Progenitor cell of endocrine pancreas (in vitro differentiated cells): ENCODE measurements around the gene FLNC. TPM values are rescaled to one million over a fixed set of nuclear protein-coding genes. Genes with fewer than 3 reads are reported as not detected.

Experiments used
- DNase-seq: peaks from one replicate; pipeline ENCODE4 v3.0.0; 2021; ENCODE audit warnings: low spot score; ENCODE audit not compliant: unreplicated experiment
- H3K27ac Mint-ChIP-seq: 2 replicates; pipeline ENCODE4 v1.8.0; 2021; ENCODE audit warnings: mild to moderate bottlenecking, moderate library complexity, mixed read lengths
- H3K27me3 Mint-ChIP-seq: 2 replicates; pipeline ENCODE4 v1.8.0; 2021; ENCODE audit warnings: mixed read lengths
- H3K36me3 Mint-ChIP-seq: 2 replicates; pipeline ENCODE4 v1.8.0; 2022; ENCODE audit warnings: mixed read lengths; ENCODE audit not compliant: insufficient read depth
- H3K4me1 Mint-ChIP-seq: 2 replicates; pipeline ENCODE4 v1.8.0; 2021; ENCODE audit warnings: low read depth, mixed read lengths
- H3K4me3 Mint-ChIP-seq: 2 replicates; pipeline ENCODE4 v1.8.0; 2021; ENCODE audit warnings: low read depth, mild to moderate bottlenecking, moderate library complexity, mixed read lengths
- H3K9me3 Mint-ChIP-seq: 2 replicates; pipeline ENCODE4 v1.8.0; 2021; ENCODE audit warnings: low read depth, mixed read lengths
- total RNA-seq: library from RNA; stranded (reverse); gene quantifications from 2 replicates; pipeline ENCODE4 v1.2.1, GENCODE V29; 2021
- TF ChIP-seq, protein P1 (sequence below): fragments of 200-600 bp; sonication (generic); IDR thresholded peaks from one replicate; pipeline ENCODE4 v1.5.0; 2021; ENCODE audit warnings: antibody characterized with exemption, mild to moderate bottlenecking; ENCODE audit not compliant: unreplicated experiment

Gene FLNC
- total RNA-seq, 1 donor from 2014 or later: 6.9 TPM

DNA sequence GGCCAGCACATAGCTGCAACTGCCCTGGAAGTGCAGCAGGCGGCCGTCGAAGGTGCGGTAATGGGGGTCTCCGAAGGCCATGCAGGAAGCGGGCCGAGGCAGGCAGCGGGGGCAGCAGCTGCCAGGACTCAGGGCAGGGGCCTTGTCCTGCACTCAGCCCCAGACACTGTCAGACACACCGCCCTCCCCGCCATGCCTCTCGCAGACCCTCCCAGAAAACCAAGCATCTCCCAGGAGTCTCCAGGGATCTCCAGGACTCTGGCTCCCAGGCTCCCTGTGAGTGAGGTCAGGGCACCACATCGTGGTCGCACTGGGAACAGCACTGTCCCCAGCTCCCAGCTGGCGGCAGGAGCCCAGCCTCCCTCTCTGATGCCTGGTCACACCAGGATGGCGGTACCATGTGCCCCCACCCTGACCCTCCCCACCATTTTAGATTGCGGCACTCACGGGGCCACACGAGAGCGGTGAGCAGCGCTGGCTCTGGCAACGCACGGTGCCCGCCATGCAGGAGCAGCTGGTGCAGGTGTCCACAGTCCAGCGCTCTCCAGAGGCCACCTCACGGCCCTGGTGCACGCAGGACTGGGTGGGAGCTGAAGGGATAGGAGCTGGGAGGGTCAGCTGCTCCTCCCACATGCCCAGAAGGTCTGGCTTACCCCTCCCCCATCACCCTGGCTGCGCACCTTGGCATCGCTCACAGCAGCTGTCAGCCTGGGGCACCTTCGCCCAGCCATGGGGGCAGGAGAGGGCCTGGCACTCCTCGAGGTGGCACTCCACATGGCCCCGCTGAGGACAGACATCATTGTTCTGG, 49.9 kb downstream of the FLNC start:
- TF ChIP-seq, protein P1, sequence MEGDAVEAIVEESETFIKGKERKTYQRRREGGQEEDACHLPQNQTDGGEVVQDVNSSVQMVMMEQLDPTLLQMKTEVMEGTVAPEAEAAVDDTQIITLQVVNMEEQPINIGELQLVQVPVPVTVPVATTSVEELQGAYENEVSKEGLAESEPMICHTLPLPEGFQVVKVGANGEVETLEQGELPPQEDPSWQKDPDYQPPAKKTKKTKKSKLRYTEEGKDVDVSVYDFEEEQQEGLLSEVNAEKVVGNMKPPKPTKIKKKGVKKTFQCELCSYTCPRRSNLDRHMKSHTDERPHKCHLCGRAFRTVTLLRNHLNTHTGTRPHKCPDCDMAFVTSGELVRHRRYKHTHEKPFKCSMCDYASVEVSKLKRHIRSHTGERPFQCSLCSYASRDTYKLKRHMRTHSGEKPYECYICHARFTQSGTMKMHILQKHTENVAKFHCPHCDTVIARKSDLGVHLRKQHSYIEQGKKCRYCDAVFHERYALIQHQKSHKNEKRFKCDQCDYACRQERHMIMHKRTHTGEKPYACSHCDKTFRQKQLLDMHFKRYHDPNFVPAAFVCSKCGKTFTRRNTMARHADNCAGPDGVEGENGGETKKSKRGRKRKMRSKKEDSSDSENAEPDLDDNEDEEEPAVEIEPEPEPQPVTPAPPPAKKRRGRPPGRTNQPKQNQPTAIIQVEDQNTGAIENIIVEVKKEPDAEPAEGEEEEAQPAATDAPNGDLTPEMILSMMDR: peak; percentile 76
- Mint-ChIP-seq H3K4me1 (no peaks in the 10 kb centered on the region), H3K27me3 (no peaks in the 10 kb centered on the region), H3K36me3 (no peaks in the 10 kb centered on the region), H3K27ac (no peak overlapping the region), H3K4me3 (no peak overlapping the region), H3K9me3 (no peaks in the 10 kb centered on the region)
- DNase-seq: peak; percentile 52

DNA sequence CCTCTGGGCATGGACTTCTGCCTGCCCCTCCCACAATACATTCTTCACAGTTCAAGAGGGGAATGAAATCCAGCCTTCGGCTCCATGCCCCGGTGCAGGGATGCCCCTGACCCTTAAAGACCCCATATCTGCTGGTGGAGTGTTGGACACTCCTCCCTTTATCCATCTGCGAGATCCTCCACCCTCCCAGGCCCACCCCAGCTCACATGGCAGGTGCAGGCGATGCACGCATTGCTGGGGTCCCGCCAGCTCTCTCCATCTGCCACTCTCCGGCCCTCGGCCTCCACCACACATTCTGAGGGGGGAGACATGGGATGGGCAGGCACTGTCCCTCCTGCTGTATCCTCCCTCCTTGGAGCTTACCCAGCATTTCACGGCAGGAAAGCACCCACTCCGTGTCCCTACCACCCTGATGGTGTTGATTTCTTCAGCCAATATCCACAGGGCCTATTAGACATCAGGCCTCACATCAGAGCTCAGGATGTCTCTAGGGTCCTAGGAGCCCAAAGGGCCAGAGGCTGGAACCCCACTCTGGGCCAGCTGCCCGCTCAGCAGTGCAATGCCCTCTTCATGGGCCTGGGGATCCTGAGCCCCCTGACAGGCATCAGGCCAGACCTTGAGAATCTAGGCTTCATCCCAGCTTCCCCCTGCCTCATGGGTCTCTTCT, 50.7 kb downstream of the FLNC start:
- Mint-ChIP-seq H3K27ac (no peak overlapping the region), H3K27me3 (no peaks in the 10 kb centered on the region), H3K4me1 (no peaks in the 10 kb centered on the region), H3K4me3 (no peak overlapping the region), H3K9me3 (no peaks in the 10 kb centered on the region), H3K36me3 (no peaks in the 10 kb centered on the region)
- TF ChIP-seq, protein P1: no peak
- no peak for DNase-seq

DNA sequence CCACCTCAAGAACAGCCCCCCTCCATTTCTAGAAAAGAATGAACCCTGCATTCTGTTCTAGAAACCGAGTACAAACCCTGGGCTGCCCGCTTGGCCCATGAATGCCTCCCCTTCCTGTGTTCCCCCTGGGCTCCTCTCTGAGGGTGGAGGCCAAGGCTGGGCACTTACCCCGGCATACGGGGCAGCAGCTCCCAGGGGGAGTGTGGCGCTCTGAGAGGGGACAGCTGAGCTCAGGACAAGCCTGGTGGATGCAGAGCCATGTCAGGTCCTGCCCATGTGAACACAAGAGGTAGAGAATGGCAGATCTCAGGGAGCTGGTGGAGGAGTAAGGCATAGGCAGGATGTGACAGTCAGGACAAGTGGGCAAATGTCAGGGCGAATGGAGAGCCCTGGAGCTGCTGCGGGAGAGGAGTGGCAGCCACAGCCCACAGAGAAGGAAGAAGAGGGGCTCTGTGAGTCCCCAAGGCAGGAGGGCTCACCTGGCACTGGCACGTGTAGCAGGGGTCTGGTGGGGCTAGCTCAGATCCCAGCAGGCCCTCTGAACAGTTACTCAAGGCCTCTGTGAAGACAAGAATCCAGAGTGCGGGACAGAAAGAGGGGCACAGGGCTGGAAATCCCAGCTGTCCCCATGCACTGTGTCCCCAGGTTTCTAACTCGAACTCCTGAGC, 51.4 kb downstream of the FLNC start:
- no peaks in the 10 kb centered on the region for H3K36me3 Mint-ChIP-seq
- no peaks in the 10 kb centered on the region for H3K27me3 Mint-ChIP-seq
- TF ChIP-seq, protein P1: no peak
- no peak for DNase-seq
- H3K4me3 Mint-ChIP-seq: no peak overlapping the region
- H3K9me3 Mint-ChIP-seq: no peaks in the 10 kb centered on the region
- H3K4me1 Mint-ChIP-seq: no peaks in the 10 kb centered on the region
- no peak overlapping the region for H3K27ac Mint-ChIP-seq

DNA sequence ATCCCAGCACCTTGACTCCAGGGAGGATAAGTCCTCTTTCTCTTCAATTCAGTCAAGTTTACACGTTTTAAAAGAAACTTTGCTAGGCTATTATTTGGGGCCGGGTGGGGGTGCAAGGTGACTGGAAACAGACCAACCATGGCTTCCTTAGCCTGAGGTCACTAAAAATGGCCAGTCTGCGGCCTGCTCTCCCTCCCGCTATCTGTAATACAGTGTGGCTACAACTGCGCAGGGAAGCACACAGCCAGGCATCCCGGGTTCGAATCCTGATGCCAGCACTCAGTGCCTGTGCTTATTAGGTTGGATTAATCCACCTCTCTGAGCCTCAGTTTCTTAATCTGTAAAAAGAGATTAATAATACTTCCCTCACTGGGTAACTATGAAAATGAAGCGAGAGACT, 51.9 kb downstream of the FLNC start:
- DNase-seq: no peak
- Mint-ChIP-seq H3K27ac (no peak overlapping the region), H3K9me3 (no peaks in the 10 kb centered on the region), H3K4me3 (no peak overlapping the region), H3K27me3 (no peaks in the 10 kb centered on the region), H3K4me1 (no peaks in the 10 kb centered on the region), H3K36me3 (no peaks in the 10 kb centered on the region)
- TF ChIP-seq, protein P1: no peak
